C1 segment of cervical spinal cord (tissue), 14 donors: ENCODE results near the gene FIZ1.
A peak's percentile ranks its signal among the peaks of the same experiment; 100 is the strongest.

Experiments
- DNase-seq, 14 donors: peaks; one replicate each; lab custom pipeline; 2025; lab: John Stamatoyannopoulos, UW

The FIZ1 gene

DNA sequence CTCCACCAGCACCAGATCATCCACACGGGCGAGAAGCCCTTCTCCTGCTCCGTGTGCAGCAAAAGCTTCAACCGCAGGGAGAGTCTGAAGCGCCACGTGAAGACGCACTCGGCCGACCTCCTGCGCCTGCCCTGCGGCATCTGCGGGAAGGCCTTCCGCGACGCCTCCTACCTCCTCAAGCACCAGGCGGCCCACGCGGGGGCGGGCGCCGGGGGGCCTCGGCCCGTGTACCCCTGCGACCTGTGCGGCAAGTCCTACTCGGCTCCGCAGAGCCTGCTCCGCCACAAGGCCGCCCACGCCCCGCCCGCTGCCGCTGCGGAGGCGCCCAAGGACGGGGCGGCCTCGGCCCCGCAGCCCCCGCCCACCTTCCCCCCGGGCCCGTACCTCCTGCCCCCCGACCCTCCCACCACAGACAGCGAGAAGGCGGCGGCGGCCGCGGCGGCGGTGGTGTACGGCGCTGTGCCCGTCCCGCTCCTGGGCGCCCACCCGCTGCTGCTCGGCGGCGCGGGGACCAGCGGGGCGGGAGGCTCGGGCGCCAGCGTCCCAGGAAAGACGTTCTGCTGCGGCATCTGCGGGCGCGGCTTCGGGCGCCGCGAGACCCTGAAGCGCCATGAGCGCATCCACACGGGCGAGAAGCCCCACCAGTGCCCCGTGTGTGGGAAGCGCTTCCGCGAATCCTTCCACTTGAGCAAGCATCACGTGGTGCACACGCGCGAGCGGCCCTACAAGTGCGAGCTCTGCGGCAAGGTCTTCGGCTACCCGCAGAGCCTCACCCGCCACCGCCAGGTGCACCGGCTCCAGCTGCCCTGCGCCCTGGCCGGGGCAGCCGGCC, 15.6 kb upstream of the FIZ1 start:
- no peak for DNase-seq

DNA sequence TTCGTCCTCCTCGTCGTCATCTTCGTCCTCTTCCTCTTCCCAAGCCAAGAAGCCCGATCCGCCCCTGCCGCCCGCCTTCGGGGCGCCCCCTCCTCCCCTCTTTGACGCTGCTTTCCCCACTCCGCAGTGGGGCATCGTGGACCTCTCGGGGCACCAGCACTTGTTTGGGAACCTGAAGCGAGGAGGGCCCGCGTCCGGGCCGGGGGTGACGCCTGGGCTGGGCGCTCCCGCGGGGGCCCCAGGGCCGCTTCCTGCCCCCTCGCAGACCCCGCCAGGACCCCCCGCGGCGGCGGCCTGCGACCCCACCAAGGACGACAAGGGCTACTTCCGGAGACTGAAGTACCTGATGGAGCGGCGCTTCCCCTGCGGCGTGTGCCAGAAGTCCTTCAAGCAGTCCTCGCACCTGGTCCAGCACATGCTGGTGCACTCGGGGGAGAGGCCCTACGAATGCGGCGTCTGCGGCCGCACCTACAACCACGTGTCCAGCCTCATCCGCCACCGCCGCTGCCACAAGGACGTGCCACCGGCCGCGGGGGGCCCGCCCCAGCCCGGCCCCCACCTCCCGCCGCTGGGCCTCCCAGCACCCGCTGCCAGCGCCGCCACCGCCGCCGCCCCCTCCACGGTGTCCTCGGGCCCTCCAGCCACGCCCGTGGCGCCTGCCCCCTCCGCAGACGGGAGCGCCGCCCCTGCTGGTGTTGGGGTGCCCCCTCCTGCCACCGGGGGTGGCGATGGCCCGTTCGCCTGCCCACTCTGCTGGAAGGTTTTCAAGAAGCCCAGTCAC, 14.8 kb upstream of the FIZ1 start:
- DNase-seq: no peak

DNA sequence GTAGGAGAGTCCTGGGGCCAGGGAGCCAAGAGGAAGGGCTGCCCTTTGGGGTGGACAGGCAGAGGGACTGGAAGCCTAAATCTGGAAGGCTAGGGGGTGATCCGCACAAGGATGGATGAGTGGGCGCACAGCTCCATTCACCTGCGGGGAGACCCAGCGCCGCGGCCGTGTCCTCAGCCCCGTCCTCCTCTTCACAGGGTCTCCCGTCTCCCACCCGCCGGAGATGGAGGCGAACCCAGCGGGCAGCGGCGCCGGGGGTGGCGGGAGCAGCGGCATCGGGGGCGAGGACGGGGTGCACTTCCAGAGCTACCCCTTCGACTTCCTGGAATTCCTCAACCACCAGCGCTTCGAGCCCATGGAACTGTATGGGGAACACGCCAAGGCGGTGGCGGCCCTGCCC, 14.1 kb upstream of the FIZ1 start:
- no peak for DNase-seq

DNA sequence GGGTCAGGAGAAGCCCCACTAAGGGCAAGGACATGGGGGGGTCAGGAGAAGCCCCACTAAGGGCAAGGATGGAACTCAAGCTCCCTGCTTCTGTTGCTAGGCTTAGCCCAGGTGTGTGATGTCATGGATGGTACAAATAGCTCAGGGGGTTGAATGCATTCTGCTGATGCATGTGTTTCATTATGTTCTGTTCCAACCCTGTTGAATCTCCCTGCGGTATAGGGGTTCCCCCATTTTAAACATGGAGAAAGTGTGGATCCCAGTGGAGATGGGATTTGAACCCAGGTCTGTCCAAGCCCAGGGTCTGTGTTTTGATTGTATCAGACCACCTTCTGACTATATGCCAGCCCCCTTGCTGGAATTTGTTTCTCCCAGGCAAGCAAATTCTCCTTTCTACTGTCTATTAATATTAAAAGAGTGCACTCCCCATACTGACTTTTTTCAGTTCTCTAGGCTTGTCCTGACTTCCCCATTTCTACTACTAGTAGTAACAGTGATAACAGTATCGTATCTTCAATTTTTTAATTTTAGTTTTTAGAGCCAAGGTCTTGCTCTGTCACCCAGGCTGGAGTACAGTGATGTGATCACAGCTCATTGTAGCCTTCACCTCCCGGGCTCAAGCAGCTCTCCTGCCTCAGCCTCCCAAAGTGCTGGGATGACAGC, 12.8 kb upstream of the FIZ1 start:
- peak in 1 of 14 donors; percentile 23 for DNase-seq

DNA sequence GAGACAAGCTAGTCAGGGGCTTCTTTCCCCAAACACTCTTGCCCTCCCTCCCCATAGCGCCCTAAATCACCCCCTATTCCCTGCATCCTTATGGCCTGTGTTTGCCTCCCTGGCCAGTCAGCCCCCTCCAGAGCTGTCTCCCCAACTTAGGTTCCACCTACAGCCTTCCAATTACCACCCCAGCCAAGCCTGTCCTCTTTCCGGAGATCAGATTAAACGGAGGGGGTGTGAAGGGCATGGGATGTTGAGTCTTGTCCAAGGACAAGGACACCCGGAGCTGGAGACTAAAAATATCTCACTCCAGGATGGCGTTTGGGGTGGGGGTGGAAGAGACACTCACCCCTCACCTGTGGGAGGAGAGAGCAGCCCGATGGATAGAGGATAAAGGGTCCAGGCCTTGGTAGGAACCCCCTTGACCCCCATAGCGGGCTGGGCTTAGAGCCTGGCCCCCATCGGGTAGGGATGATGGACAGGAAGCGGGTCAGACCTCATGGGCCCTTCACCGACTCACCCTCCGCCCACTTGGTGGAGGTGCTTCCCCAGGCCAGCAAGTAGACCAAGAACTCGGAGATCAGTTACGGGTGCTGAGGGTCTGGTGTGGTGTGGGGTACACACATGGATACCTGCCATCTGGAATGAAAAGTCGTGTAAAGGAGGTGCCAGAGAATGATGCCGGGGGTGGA, 12.1 kb upstream of the FIZ1 start:
- DNase-seq: peak in 1 of 14 donors; percentile 23

DNA sequence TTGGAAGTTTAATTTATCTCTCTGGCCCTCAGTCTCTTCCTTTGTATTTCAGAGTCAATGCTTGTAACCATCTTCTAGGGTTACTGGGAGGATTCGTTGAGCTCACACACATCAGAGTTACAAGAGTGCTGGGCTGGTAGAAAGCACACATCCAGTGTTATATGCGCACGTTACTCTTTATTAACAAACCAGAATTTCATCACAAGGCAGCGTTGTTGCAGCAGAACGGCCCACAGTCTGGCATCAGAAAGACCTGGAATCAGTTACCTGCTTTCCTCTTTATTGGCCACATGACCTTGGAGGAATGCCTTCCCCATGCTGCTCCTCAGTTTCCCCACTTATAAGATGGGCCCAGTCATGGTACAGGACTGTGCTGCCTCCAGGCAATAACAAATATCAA, 10.0 kb upstream of the FIZ1 start:
- no peak for DNase-seq

DNA sequence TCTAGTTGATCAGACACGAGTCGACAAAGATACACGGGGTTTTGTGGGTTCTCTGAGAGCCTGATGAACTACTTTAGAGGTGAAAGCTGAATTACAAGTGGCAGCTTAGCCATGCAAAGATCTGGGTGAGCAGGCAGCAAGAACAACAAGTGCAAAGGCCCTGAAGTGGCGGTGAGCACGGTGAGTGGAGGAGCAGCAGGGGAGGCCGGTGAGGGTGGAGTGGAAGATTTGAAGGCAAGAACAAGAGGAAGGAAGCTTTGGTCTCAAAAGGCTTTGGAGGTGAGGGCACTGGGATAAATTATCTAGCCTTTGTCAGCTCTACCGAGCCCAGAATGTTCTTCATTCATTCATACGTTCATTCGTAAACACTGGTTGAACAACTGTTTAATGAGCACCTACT, 7.5 kb upstream of the FIZ1 start:
- no peak for DNase-seq

DNA sequence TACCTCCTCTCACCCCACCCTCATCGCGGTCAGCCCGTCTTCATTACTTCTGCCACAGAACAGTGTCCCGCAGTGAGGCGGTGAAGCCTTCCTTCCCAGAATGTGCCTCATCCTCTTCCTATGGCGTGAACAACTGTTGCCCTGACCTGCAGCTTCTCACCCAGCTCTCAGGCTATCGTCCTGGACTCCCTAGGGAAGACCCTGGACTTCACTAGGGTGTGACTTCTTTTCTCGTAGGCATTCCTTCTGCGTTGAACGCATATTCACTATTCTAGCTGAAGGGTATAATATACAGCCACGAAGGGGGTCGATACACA, 7.1 kb upstream of the FIZ1 start:
- no peak for DNase-seq

DNA sequence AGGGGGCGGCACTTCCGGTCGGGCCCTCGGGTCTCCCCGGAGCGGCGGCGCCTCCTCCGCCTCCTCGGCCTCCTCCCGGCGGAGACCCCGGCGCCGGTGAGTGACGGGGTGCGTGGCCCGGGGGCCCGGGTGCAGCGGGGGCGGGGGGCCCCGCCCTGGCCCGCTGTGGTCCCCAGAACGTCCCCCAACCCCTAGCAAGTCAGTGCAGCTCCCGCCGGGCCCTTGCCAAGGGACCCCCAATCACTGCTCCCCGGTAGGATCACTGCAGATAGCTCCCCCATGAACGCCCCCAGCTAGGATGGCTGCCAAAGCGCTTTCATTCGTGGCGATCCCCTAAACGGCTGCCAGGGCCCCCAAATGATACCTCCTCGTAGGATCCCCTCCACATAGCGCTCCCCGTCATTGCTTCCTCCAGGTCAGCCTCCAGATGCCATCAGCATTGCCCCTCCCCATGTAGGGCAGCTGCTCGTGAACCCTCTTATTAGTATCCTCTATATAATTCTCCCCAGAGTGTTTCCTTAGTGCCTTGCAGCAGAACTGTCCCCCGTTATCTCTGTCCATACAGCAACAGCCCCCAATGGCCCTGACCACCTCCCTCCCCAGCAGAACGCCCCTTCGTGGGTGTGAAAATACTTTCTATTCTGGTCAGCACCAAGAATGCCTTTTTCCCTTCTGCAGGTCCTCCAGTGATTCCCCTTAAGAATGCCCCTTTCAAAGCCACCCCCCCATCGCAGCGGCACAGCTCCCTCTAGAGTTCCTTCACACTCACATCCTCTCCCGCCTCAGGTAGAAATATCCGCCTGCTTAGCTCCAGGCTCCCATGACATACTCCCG, 6.5 kb upstream of the FIZ1 start, which contains the start of gene ZNF865:
Gene ZNF865, plus strand, starts transcription at position 11 of the 834 bp plus-strand sequence. CDS start 7,972 bp downstream, outside the sequence.
- peak; percentile 5 to 81 (median 46) for DNase-seq

DNA sequence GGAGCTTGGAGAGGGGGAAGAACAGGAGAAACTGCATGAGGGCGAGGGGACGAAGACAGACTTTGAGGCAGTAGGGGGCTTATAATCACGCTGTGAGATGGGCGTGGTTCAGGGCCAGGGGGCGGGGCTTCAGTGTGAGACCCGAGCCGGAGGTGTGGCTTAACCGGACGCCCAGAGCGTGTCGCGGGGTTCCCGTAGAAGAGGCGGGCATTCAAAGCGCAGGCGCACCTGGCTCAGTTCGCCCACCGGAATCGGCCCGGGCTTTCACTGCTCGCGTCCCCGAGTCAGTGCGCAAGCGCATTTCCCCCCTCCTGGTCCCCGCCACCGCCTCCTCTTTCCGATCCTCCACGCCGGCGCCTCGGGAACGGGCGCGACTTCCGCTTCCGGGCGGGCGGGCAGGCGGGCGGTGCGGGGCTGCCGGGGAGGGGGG, 5.9 kb upstream of the FIZ1 start:
- peak; percentile 69 to 96 (median 90) for DNase-seq

DNA sequence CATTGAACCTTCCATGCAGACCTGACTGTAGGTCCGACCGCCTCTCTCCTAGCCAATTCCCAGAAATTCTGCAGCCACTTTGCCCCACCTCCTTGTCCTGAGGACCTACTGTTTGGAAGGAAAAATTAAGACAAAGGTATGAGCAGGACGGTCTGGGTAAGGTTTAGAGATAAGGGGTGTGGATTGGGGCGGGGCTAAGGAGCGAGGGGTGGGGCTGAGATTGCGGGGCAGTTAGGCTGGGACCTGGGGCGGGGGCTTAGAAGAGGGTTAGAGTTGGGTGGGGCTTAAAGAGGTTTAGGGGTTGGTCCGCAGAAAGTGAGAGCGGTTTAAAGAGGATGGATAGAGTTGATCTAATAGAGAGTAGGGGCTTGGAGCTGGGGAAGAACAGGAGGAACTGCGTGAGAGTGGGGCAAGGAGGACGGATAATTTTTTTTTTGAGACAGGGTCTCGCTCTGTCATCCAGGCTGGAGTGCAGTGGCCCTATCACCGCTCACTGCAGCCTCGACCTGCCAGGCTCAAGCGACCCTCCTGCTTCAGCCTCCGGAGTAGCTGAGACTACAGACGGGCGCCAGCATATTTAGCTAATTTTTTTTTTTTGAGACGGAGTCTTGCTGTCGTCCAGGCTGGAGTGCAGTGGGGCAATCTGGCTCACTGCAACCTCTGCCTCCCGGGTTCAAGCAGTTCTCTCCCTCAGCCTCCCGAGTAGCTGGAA, 4.4 kb upstream of the FIZ1 start:
- no peak for DNase-seq

DNA sequence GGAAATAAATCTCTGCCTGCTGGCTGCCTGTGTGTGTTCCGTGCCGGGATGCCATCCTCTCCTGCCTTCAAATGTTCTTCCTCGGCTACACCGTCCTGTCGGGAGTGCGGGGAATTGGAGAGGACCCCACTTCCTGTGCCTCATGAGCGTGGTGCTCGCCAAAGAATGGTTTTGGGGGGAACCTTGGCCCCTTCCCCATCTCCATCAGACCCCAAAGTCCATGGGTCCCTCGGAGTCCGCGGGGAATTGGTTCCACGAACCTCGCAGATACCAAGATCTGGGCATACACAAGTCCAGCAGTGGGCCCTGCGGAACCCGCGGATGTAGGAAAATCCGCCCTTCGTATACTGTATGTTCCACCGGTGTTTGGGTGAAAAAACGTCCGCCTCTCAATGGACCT, 3.8 kb upstream of the FIZ1 start:
- DNase-seq: no peak

DNA sequence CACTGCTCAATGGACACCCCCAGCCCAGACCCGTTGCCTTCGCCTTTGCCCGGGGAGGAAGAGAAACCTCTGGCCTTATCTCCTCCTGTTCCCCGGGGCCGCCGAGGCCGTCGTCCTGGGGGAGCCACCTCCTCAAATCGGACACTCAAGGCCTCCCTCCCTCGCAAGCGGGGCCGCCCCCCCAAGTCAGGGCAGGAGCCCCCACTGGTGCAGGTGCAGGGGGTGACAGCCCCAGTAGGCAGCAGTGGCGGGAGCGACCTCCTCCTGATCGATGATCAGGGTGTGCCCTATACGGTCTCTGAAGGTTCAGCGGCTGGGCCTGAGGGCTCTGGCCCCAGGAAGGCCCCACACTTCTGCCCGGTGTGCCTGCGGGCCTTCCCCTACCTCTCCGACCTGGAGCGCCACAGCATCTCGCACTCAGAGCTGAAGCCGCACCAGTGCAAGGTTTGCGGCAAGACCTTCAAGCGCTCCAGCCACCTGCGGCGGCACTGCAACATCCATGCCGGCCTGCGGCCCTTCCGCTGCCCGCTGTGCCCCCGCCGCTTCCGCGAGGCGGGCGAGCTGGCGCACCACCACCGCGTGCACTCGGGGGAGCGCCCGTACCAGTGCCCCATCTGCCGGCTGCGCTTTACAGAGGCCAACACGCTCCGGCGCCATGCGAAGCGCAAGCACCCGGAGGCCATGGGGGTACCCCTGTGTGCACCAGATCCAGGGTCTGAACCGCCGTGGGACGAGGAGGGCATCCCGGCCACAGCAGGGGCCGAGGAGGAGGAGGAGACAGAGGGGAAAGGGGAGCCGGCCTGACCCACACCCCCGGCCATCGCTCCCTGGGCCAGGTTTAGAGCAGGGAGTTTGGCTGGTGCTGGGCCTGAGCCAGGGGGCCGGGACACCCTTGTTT, 3.0 kb upstream of the FIZ1 start:
- DNase-seq: no peak

DNA sequence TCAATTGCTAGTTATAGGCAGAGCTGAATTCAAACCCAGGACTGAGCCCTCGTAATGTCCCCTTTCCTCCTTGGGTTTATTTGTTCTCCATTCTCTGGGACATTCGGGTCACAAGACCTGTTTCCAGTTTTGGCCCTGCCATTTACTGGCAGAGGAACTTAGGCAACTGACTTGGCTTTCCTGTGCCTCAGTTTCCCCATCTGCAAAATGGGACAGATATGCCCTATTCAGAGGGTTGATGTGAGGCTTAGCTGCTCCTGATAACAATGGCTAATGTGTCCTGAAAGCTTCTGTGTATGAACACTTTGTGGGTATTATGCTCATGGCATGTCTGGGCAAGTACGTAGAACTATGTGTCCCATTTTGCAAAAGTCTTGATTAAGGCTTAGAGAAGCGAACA, 1.8 kb upstream of the FIZ1 start:
- DNase-seq: peak in 3 of 14 donors; percentile 13 to 33 (median 20)

DNA sequence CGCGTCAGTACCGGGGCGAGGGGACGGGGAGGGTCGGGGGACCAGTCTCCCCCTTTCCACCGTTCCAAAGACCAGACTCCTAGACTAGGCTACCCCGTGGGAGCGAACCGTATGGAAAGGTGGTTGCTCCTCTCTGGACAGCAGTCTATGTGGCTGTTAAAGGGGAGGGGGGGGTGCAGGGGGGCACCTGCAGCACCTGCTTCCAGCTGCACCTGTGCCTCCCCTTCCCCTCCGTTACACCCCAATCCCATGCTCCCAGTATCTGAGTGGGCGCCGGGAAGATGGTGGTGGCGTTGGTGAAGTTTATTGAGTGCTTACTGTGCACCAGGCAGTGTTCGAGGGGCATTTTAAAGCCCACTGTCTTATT, 1.3 kb upstream of the FIZ1 start:
- DNase-seq: peak in 2 of 14 donors; percentile 48 to 55

DNA sequence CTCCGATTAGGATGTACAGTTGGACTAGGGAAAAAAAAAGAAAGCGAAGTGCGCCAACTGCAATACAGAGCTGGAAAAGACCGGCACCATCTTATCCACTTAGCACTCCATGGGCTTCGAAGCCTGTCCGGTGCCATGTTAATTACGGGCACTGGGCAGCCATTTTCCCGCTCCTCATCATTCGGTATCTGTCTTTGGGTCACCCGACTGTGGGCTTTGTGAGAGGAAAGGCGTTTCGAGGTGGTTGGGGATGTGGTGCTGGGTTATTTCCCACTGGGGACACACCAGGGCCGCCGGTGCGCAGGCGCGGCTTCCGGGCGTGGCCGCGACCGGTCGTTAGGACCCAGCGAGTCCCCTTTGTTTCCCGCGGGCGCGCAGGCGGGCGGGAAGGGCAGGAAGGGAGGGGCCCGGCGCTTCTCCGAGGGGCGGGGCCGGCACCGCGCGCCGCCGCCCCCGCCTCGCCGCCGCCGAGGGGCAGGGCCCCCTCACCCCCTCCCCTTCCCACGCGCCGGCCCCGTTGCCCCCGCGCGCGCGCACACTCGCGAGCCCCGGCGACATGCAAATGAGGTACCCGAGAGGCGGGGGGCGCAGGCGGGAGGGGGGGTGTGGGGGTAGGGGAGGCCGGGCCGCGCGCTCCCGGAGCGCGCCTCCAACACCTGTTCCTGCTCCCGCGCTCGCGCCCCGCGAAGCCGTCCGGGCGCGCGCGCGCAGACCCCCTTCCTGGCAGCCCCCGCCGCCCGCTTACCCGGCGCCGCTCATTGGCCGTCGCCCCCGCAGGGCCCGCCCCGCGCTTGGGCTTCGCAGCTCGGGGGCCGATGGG, 735 bp upstream of the FIZ1 start, which contains the start of gene ZNF524:
Gene ZNF524, plus strand, starts transcription at position 447 of the 820 bp plus-strand sequence. CDS start 1,825 bp downstream, outside the sequence.
- peak; percentile 67 to 99 (median 96) for DNase-seq

DNA sequence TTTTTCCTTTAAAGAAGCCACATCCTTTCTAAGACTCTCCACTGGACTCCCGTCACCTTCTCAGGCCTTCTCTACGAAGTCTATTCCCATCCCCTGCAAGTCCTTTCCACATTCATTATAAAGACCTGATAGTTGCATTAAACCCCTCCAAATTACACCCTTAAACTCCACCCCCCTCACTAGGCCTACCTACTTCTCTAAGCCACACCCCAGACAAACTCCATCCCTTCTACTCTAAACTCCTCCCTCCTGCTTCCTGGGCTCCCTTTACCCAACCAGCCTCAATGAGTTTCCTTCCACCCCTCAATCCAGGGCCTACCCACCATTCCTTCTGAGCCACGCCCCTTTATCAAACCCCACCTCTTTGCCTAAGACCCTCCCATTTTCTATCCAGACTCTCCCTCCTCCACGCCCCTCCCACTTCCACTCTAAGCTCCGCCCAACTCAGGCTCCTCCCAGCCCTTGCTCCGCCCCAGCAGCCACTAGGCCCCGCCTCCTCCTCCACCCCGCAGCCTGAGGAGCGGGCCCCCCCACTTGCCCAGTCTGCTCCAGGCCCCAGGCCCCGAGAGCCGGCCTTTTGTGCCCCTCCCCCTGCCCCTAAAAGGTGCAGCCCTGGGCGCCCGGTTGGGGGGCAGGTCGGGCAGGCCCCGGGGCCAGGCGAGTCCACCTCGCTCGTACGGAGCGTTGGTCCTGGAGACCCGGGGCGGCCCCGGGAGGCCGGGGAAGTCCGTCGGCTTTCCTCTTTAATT, 424 bp downstream of the FIZ1 start:
- DNase-seq: peak; percentile 40 to 97 (median 94)
